ENCODE results near the gene IL17A.
"Not testable (repeated sequence)": the region's sequence is repeated elsewhere in the genome, so short reads cannot be mapped to it uniquely, and the experiment has no call there.

IL17A gene

DNA sequence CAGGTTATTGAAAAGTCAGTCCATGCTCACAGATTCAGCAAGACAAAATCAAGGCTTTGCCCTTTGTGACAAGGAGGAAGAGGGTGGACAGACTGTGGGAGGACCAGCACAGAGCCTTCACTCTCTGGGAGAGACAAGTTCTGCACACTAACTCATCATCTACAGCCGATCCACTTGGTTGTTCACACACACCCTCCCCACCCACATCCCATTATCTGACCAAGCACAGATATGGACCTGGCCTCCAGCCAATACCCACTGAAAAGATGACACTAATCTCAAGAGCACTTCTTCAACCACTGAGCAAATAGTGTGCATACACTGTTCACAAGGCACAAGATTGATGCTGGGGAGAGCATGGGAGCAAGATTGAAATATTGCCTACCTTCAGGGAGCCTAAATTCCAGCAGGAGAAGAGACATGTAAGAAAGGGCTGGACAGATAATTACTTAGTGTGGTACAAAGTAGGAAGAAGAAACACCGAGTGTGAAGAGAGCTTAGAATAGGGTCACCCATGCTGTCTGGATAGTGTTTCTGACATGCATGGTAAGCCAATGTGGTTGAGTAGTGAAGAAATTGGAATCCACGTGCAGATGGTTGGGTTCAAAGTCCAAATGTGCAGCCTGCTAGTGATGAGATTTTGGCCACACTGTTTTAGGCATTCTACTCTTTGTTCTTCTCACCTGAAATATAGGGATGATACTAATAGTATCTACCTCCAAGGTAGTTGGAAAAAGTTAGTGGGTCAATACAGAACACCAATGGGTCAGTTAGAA is 21.7 kb upstream of the IL17A start:
- no peak for DNase-seq (ENCODE audit: low spot score)

DNA sequence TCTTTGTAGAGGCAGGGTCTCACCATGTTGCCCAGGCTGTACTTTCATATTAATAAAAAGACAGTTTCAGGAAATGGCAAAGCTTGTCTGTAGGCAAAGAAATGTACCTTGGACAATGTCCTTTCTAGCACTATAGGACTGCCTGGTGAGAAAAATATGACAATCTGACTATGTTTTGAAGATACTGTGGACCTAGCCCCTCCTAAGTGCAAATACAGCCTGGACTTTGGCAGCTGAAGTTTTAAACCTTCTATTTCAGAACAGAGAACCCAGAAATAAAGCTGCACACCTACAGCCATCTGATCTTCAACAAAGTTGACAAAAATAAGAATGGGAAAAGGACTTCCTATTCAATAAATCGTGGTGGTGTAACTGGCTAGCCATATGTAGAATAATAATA is 18.9 kb upstream of the IL17A start:
- no peak for DNase-seq (ENCODE audit: low spot score)

GRCh38 chr6:52168351-52168750 is 17.8 kb upstream of the IL17A start:
- not testable (repeated sequence) for DNase-seq (ENCODE audit: low spot score)

DNA sequence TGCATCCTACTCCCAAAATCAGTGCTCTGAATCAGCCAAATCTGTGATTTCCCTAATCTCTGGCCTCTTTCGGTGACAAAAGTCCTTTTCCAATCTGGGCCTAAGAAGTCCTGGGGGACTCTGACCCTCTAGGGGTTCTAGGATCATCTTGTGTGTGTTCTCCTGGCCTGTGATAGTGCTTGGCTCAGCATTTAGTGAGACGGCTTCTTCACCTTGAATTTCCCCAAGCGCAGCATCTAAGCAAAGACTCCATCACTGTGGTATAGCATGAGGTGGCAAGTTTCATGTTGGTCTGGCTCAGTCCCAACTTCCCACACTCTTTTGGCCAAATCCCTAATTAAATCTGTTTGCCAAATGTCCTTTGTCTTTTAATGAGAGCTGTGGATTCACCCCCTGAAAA is 12.1 kb upstream of the IL17A start:
- no peak for DNase-seq (ENCODE audit: low spot score)

DNA sequence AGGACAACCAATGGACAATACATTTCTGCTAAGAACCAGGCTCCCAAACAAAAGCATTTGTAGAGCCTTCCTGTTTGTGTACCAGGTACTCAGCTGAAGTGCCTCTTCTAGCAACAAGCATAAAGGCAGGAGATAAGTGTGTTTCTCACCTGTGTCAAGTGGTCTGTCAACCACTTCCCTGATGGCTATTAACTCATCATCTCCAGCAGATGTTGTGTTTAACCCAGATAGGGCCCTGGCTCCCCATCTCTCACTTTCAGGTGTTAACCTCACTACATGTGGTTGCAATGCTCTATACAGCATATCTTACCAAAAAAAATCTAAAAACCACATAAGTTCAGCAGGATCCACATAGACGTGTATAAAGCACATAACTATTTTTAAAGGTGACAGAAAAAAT is 9.6 kb upstream of the IL17A start:
- no peak for DNase-seq (ENCODE audit: low spot score)

DNA sequence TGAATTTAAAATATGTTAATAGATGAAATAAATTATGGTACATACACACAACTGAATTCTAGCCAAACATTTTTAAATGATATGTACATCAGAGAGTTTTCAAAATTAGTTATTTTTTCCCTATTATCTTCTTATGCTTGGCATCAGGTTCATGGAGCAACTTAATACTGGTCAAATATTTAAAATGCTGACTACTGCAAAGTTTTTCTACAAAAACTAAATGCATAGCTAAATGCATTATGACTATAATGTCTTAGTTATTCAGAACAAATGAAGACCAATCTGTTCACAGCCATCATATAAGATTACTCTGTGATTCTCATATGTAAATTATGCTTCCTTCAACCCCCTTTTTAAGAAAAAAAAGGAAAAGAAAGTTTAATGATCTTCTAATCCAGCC is 8.2 kb upstream of the IL17A start:
- no peak for DNase-seq (ENCODE audit: low spot score)

DNA sequence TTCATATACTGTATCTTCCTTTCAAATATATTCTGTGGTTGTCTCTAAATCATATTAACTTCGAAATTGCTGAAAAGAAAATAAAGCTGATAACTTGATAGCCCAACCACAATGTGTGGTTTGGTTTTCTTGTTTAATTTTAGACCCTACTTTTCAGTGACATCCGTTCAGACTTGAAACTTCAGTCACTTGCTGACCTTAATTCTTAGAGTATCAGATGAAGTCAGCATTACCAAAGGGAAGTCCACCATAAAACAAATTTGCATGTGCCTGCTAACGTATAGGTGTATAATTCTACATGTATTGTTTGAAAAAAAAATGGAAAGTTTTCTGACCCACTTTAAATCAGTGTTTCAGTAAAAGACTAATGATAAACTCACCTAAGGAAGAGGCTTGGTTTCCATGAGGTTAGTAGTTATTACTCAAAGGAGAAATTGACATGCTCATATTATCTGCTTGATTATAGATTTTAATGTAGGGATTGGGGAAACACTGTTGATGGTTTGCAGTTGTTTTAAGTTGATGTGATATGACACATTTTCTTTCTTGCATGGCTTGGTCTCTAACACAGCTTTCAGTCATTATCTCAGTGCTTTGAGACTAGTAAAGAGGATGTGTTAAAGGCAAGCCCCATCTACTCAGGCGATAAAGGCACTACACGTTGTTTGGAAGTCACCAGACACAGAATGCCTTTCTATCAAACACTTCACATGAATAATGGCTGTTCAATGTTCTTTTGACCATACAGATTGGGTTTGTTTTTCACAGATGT is 5.2 kb upstream of the IL17A start:
- DNase-seq (ENCODE audit: low spot score): no peak

GRCh38 chr6:52183131-52183713 is 3.0 kb upstream of the IL17A start:
- no peak for DNase-seq (ENCODE audit: low spot score)

DNA sequence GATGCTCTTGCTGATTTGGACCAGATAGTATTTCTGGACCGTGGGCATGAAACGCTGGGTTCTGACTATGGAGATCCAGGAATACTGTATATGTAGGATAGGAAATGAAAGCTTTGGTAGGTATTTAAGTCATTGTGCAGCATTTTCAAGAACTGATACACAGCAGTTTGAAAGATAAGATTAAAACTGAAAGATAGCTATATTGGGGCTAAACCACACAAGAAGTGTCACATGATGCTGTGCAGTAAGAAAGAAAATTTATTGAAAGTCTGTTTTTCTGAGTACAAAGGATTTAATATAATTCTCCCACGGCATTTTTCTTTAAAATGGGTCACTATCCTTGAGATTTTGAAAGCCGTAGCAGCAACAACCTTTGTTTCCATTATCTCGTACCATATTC is 305 bp downstream of the IL17A start:
- no peak for DNase-seq (ENCODE audit: low spot score)

GRCh38 chr6:52187098-52187497 is 923 bp downstream of the IL17A start:
- no peak for DNase-seq (ENCODE audit: low spot score)

- DNase-seq (ENCODE audit: low spot score): no peak
Measured at GRCh38 chr6:52189974-52190373, 3.8 kb downstream of the IL17A start.

DNA sequence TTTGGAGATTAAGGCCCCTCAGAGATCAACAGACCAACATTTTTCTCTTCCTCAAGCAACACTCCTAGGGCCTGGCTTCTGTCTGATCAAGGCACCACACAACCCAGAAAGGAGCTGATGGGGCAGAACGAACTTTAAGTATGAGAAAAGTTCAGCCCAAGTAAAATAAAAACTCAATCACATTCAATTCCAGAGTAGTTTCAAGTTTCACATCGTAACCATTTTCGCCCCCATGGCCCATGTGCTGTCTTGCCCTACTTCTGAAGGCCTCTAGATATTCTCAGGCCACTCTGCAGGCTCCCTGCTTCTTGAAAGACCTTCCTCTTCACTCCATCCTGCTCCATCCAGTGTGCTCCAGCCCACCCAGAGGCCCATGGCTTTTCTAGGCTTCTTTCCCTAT is 4.2 kb downstream of the IL17A start:
- DNase-seq (ENCODE audit: low spot score): no peak

GRCh38 chr6:52191824-52192223 is 5.6 kb downstream of the IL17A start:
- DNase-seq (ENCODE audit: low spot score): no peak

- no peak for DNase-seq (ENCODE audit: low spot score)
Measured at GRCh38 chr6:52195886-52196285, 9.7 kb downstream of the IL17A start.

GRCh38 chr6:52200088-52200487 is 13.9 kb downstream of the IL17A start:
- not testable (repeated sequence) for DNase-seq (ENCODE audit: low spot score)

- DNase-seq (ENCODE audit: low spot score): no peak
Measured at GRCh38 chr6:52201046-52201445, 14.9 kb downstream of the IL17A start.

GRCh38 chr6:52201493-52201892 is 15.3 kb downstream of the IL17A start:
- no peak for DNase-seq (ENCODE audit: low spot score)

DNA sequence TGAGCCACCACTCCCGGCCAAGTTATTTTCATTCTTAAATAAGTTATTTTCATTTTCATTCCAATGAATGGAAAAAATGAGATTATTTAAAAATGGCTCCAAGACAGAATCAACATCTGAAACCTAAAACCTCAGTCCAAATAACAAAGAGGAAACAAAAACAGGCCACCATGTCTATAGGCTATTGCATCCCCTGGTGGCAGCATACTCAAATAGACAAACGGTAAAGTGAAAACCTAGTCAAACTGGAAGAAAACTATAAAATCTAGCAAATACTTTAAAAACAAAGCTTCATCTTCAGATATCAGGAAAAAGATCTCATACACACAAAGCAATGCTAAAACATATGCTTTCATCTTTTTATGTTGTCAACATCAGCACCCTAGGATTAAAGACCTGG is 20.9 kb downstream of the IL17A start:
- DNase-seq (ENCODE audit: low spot score): no peak

DNA sequence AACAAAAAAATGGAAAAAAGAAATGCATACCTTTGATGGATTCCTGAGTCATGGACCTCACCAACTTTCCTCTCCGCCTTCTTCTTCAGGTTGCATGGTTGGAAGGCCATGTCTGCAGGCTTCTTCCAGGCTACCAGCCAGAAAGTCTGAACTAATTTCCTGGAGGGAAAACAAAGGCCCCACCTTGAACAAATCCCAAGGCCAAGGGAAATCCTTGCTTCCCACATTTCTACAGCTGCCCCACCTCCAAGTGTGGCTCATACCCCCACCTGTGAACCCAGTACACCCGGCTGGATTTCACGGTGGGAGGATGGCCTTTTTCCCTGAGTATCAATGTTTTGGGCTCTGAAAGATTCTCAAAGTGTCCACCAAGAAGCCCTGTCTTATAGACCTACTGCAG is 22.4 kb downstream of the IL17A start:
- DNase-seq (ENCODE audit: low spot score): no peak

- DNase-seq (ENCODE audit: low spot score): no peak
Measured at GRCh38 chr6:52209770-52210169, 23.6 kb downstream of the IL17A start.

DNA sequence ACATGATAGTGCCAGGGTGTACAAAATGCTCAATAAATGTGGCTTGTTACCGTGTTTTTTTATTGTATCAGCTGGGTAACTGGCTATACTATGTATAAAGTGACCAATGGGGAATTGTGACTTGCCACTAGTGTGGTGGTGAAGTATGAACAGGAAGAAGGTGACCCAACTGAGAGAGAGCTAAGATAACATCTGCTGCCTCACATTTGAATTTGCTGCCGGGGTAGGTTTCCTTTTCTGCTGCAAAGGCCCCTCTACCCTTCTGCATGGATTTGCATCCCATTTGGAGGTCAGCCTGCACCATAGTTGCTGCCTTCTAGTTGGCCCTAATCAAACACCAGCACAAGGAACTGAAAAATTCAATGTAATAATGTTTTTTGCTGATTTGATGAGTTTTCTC is 24.1 kb downstream of the IL17A start:
- DNase-seq (ENCODE audit: low spot score): no peak

GRCh38 chr6:52213127-52213526 is 27.0 kb downstream of the IL17A start:
- no peak for DNase-seq (ENCODE audit: low spot score)

DNA sequence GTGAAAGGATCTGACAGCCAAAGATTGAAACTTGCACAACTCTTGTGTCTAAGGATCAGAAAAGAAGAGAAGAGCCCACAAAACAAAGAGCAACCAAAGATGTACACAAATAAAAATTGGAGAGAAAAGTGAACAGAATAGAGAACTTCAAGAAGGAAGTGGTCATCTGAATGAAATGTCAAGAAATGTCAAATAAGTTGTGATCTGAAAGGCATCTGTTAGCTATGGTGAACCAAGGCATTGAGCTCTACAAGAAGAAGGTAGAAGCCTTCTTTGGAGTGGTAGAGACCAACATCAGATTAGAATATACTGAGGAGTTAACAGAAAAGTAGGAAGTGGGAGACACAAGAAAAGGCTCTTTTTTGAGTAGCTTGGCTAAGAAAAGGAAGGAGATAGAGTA is 29.6 kb downstream of the IL17A start:
- no peak for DNase-seq (ENCODE audit: low spot score)

Data from NAMALWA (cell line).